Measurements from ENCODE around the gene SNPH.

The SNPH gene

DNA sequence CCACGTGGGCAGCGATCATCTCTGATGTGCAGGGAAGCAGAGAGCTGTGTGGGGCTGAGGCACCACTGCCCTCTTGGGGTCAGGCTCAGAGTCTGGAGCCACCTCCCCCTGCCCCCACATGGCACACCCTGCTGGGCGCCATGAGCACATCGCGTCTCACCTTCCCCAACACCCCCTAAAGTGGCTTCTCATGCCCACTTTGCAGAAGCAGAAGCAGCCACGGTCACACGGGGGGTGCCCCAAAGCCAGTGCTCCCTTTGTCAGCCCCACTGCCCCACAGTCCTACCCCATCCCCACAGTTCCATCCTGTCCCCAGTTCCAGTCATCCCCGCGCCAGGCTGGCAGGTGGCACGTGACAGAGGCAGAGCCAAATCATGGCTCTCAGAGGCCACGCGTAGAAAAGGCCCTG lies 43.3 kb downstream of the SNPH start:
- TF ChIP-seq POLR2AphosphoS5 (IDR thresholded peaks at IDR 0.05; ENCODE audit: low read depth, low read length) (no peak), FOXP2 (optimal IDR thresholded peaks at IDR 0.05; ENCODE audit: borderline replicate concordance, extremely low read depth, extremely low read length, insufficient read depth) (no peak), TAF1 (IDR thresholded peaks at IDR 0.05; ENCODE audit: borderline replicate concordance, insufficient read depth, low read length) (no peak), SIN3A (IDR thresholded peaks at IDR 0.05; ENCODE audit: borderline replicate concordance, insufficient read depth, low read length) (no peak)
- TF ChIP-seq, protein P1, sequence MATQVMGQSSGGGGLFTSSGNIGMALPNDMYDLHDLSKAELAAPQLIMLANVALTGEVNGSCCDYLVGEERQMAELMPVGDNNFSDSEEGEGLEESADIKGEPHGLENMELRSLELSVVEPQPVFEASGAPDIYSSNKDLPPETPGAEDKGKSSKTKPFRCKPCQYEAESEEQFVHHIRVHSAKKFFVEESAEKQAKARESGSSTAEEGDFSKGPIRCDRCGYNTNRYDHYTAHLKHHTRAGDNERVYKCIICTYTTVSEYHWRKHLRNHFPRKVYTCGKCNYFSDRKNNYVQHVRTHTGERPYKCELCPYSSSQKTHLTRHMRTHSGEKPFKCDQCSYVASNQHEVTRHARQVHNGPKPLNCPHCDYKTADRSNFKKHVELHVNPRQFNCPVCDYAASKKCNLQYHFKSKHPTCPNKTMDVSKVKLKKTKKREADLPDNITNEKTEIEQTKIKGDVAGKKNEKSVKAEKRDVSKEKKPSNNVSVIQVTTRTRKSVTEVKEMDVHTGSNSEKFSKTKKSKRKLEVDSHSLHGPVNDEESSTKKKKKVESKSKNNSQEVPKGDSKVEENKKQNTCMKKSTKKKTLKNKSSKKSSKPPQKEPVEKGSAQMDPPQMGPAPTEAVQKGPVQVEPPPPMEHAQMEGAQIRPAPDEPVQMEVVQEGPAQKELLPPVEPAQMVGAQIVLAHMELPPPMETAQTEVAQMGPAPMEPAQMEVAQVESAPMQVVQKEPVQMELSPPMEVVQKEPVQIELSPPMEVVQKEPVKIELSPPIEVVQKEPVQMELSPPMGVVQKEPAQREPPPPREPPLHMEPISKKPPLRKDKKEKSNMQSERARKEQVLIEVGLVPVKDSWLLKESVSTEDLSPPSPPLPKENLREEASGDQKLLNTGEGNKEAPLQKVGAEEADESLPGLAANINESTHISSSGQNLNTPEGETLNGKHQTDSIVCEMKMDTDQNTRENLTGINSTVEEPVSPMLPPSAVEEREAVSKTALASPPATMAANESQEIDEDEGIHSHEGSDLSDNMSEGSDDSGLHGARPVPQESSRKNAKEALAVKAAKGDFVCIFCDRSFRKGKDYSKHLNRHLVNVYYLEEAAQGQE (IDR thresholded peaks at IDR 0.05; ENCODE audit: insufficient read depth in 1 of 2, low read depth in 2 of 2, low read length in 2 of 2), result no peak

DNA sequence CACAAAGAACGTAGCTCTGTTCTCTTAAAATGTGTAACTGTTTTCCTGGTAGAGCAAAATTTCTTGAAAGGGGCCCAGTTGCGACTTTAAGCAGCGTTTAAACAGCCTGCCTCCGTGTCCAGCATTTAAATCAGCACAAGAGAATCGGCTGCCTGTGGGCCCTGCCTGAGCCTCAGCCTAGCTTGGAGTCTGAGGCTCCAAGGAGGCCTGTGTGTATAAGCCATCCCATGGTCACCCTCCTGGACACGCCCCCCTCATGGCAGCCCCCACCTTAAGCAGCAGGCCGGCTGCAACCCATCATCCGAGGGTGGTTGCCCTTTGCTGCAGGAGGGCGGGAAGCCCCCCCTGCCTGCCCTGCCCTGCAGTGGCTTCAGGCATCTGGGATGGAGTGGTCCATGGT lies 44.0 kb downstream of the SNPH start:
- no peak for TF ChIP-seq TAF1 (IDR thresholded peaks at IDR 0.05; ENCODE audit: borderline replicate concordance, insufficient read depth, low read length)
- TF ChIP-seq SIN3A (IDR thresholded peaks at IDR 0.05; ENCODE audit: borderline replicate concordance, insufficient read depth, low read length), result no peak
- TF ChIP-seq, protein P1 (IDR thresholded peaks at IDR 0.05; ENCODE audit: insufficient read depth in 1 of 2, low read depth in 2 of 2, low read length in 2 of 2), result no peak

DNA sequence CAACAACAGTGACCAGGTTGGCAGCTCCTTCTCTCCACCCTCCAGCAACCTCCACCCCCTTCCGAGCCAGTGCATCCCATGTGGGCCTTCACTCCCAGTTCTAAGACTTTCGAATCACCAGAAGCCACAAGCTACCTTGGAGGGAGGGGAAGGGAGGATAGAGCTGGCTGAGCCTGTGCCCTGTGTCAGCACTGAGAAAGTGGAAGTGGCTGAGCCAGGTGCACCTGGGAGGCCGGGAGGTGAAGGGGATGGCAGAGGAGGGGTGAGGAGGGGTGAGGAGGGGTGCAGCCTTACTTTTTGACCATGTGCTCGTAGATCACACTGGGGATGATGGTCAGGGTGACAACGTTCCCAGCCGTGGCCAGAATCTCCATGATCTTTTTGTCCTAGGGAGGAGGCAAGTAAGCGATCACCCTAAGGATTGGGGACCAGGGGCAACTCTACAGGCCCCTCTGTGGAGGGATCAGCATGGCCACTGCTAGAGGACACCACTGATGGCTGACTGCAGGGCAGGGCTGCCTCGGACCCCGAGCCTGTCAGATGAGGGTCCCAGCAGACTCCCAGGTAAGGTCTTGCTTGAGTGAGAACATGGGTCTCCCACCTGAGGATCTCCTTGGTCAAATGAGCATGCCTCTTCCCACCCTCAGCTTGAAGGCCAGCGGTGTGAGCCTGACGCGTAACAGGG lies 44.6 kb downstream of the SNPH start:
- no peak for TF ChIP-seq SIN3A (IDR thresholded peaks at IDR 0.05; ENCODE audit: borderline replicate concordance, insufficient read depth, low read length)
- TF ChIP-seq FOXP2 (optimal IDR thresholded peaks at IDR 0.05; ENCODE audit: borderline replicate concordance, extremely low read depth, extremely low read length, insufficient read depth), result no peak
- no peak for TF ChIP-seq TAF1 (IDR thresholded peaks at IDR 0.05; ENCODE audit: borderline replicate concordance, insufficient read depth, low read length)
- TF ChIP-seq POLR2AphosphoS5 (IDR thresholded peaks at IDR 0.05; ENCODE audit: low read depth, low read length), result no peak
- TF ChIP-seq, protein P1 (IDR thresholded peaks at IDR 0.05; ENCODE audit: insufficient read depth in 1 of 2, low read depth in 2 of 2, low read length in 2 of 2), result no peak

DNA sequence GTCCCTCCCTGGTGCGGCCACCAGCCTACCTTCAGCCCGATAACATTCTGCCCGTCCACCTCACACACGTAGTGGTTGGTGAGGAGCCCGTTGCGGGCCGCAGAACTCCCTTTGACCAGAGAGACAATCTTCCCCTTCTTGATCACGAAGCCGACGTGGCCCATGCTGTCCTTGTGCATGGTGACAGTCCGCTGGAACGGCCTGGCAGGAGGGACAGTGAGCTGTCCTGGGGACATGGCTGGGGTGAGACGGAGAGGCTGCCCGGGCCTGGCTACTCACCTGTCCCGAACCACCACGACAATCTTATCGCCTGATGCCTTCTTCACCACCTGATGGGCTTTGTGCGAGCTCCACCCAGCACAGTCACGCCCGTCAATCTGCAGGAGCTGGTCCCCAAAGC lies 46.2 kb downstream of the SNPH start:
- TF ChIP-seq POLR2AphosphoS5 (IDR thresholded peaks at IDR 0.05; ENCODE audit: low read depth, low read length), result no peak
- TF ChIP-seq FOXP2 (optimal IDR thresholded peaks at IDR 0.05; ENCODE audit: borderline replicate concordance, extremely low read depth, extremely low read length, insufficient read depth), result no peak
- TF ChIP-seq SIN3A (IDR thresholded peaks at IDR 0.05; ENCODE audit: borderline replicate concordance, insufficient read depth, low read length), result no peak
- TF ChIP-seq, protein P1 (IDR thresholded peaks at IDR 0.05; ENCODE audit: insufficient read depth in 1 of 2, low read depth in 2 of 2, low read length in 2 of 2), result no peak
- TF ChIP-seq TAF1 (IDR thresholded peaks at IDR 0.05; ENCODE audit: borderline replicate concordance, insufficient read depth, low read length), result no peak

DNA sequence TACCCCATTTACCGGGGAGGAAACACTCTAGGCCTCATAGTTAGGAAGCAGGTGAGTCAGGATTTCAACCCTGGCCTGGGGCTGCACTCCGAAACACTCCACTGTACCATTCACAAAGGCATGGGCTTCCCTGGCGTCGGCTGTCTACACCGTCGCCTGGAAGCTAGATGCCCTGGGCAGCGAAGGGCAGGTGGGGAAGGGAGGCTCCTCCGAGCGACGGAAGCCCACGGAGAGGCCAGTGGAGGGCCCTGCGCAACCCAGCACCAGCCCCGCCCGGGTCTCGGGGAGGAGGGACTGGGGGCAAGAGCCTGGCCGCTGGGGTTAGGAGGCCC lies 46.8 kb downstream of the SNPH start:
- no peak for TF ChIP-seq SIN3A (IDR thresholded peaks at IDR 0.05; ENCODE audit: borderline replicate concordance, insufficient read depth, low read length)
- TF ChIP-seq, protein P1 (IDR thresholded peaks at IDR 0.05; ENCODE audit: insufficient read depth in 1 of 2, low read depth in 2 of 2, low read length in 2 of 2), result no peak
- no peak for TF ChIP-seq FOXP2 (optimal IDR thresholded peaks at IDR 0.05; ENCODE audit: borderline replicate concordance, extremely low read depth, extremely low read length, insufficient read depth)
- TF ChIP-seq TAF1 (IDR thresholded peaks at IDR 0.05; ENCODE audit: borderline replicate concordance, insufficient read depth, low read length), result no peak
- TF ChIP-seq POLR2AphosphoS5 (IDR thresholded peaks at IDR 0.05; ENCODE audit: low read depth, low read length), result no peak

All from PFSK-1 (cell line).